MM.1S (cell line): ENCODE measurements around the gene FAM20C.

Experiments used
- EZH2 ChIP-seq: fragments of 300-600 bp; sonication (generic); optimal IDR thresholded peaks from 2 replicates; pipeline ENCODE3; 2017; ENCODE audit warnings: low read depth, mild to moderate bottlenecking, antibody characterized with exemption, low read length, mixed read lengths
- EZH2phosphoT487 ChIP-seq: fragments of 300-600 bp; sonication (generic); IDR thresholded peaks from 2 replicates; pipeline ENCODE4 v1.6.1; 2018; ENCODE audit warnings: antibody characterized with exemption, low read length
- TF ChIP-seq, protein P1 (sequence below): fragments of 300-600 bp; sonication (generic); IDR thresholded peaks from 2 replicates; pipeline ENCODE4 v1.5.1; 2016; ENCODE audit warnings: antibody characterized with exemption, low read length, mixed read lengths

- TF ChIP-seq, protein P1, sequence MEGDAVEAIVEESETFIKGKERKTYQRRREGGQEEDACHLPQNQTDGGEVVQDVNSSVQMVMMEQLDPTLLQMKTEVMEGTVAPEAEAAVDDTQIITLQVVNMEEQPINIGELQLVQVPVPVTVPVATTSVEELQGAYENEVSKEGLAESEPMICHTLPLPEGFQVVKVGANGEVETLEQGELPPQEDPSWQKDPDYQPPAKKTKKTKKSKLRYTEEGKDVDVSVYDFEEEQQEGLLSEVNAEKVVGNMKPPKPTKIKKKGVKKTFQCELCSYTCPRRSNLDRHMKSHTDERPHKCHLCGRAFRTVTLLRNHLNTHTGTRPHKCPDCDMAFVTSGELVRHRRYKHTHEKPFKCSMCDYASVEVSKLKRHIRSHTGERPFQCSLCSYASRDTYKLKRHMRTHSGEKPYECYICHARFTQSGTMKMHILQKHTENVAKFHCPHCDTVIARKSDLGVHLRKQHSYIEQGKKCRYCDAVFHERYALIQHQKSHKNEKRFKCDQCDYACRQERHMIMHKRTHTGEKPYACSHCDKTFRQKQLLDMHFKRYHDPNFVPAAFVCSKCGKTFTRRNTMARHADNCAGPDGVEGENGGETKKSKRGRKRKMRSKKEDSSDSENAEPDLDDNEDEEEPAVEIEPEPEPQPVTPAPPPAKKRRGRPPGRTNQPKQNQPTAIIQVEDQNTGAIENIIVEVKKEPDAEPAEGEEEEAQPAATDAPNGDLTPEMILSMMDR = no peak
- TF ChIP-seq EZH2 = no peak
- TF ChIP-seq EZH2phosphoT487 = no peak
Observed at GRCh38 chr7:220151-220841, 27.9 kb downstream of the FAM20C start.
